A549 (cell line): Measurements from ENCODE around the gene ASPSCR1. TPM values are rescaled to one million over a fixed set of nuclear protein-coding genes. Genes with fewer than 3 reads are reported as not detected.
A peak's percentile ranks its signal among the peaks of the same experiment; 100 is the strongest.

Experiments used
- ATAC-seq, 2 experiments: fragments of 200-7000 bp in 1 of 2; fragments of >200 bp in 1 of 2; cut with Nextera tagmentation in 1 of 2; cut with Tn5 transposase in 1 of 2; 3 replicates each; pipeline versions ENCODE4 v1.8.0 to v1.9.1; 2018 to 2020; ENCODE audit warnings: mild to moderate bottlenecking in 1 of 2, moderate library complexity in 1 of 2
- CTCF ChIA-PET: fragments of 300-600 bp; sonication (Branson Sonifier 250); formaldehyde crosslinking; extraction: SDS; loops from one replicate; lab custom pipeline; 2021; ENCODE audit warnings: antibody characterized with exemption, inconsistent platforms; lab: Yijun Ruan, JAX
- POLR2A ChIA-PET: fragments of 350-600 bp; formaldehyde crosslinking; extraction: SDS; loops from one replicate; lab custom pipeline; 2021; ENCODE audit warnings: antibody characterized with exemption, inconsistent platforms; lab: Yijun Ruan, JAX
- DNase-seq, 2 experiments: peaks; one replicate each; pipeline versions ENCODE4 v3.0.0 to v3.0.0-alpha.2; 2011 to 2016; ENCODE audit warnings: low read depth in 1 of 2, low spot score in 1 of 2
- FAIRE-seq: peaks from 2 replicates; lab custom pipeline; 2011; peaks lifted over from hg19 to GRCh38; lab: Jason Lieb, UNC
- H3K27ac ChIP-seq, 2 experiments: fragments of >200 bp; sonication (Bioruptor Twin); formaldehyde crosslinking; 3 replicates each; pipeline ENCODE4 v1.5.1; 2016 to 2017
- H3K4me1 ChIP-seq: fragments of >200 bp; sonication (Bioruptor Twin); formaldehyde crosslinking; 3 replicates; pipeline ENCODE4 v1.6.1; 2016
- H3K4me2 ChIP-seq: fragments of >200 bp; sonication (Bioruptor Twin); formaldehyde crosslinking; 3 replicates; pipeline ENCODE4 v1.6.1; 2016
- H3K4me3 ChIP-seq: fragments of >200 bp; sonication (Bioruptor Twin); formaldehyde crosslinking; 3 replicates; pipeline ENCODE4 v1.5.1; 2016
- H3K9me3 ChIP-seq: fragments of >200 bp; sonication (Bioruptor Twin); formaldehyde crosslinking; 3 replicates; pipeline ENCODE4 v1.6.1; 2016
- CBX2 ChIP-seq: fragments of 200-600 bp; sonication (generic); IDR thresholded peaks from 2 replicates; pipeline ENCODE4 v1.6.1; 2016; ENCODE audit warnings: low read depth, mild to moderate bottlenecking, borderline replicate concordance
- CEBPB ChIP-seq, 2 experiments: fragments of >200 bp in 1 of 2; sonication (Bioruptor Twin) in 1 of 2; formaldehyde crosslinking in 1 of 2; IDR thresholded peaks; 2 replicates each; pipeline ENCODE4 v1.6.1; 2012 to 2016
- CHD2 ChIP-seq: fragments of 150-350 bp; IDR thresholded peaks from 2 replicates; pipeline ENCODE4 v1.6.1; 2014; ENCODE audit warnings: low read length; ENCODE audit not compliant: partially characterized antibody
- FOSL2 ChIP-seq, 2 experiments: fragments of 450-650 bp in 1 of 2; fragments of >200 bp in 1 of 2; sonication (Bioruptor Twin) in 1 of 2; formaldehyde crosslinking; IDR thresholded peaks; 2 replicates each; pipeline versions ENCODE4 v1.5.0 to v1.6.1; 2016 to 2020; ENCODE audit warnings: mild to moderate bottlenecking in 1 of 2, moderate library complexity in 1 of 2
- FOXS1 ChIP-seq: fragments of 250-450 bp; sonication (Bioruptor Pico); IDR thresholded peaks from 2 replicates; pipeline ENCODE4 v1.5.0; 2020; ENCODE audit warnings: mild to moderate bottlenecking, moderate library complexity
- GATA3 ChIP-seq: IDR thresholded peaks from 2 replicates; pipeline ENCODE4 v1.6.1; 2012; ENCODE audit warnings: borderline replicate concordance
- HOXA7 ChIP-seq: fragments of 250-450 bp; sonication (Bioruptor Pico); IDR thresholded peaks from 2 replicates; pipeline ENCODE4 v1.5.0; 2020; ENCODE audit warnings: mild to moderate bottlenecking, moderate library complexity
- HOXB5 ChIP-seq: fragments of 250-450 bp; sonication (Bioruptor Pico); IDR thresholded peaks from 2 replicates; pipeline ENCODE4 v1.5.0; 2020; ENCODE audit warnings: mild to moderate bottlenecking, moderate library complexity
- JUNB ChIP-seq: fragments of >200 bp; sonication (Bioruptor Twin); formaldehyde crosslinking; IDR thresholded peaks from 2 replicates; pipeline ENCODE4 v1.6.1; 2016
- MAFK ChIP-seq: fragments of 450-650 bp; IDR thresholded peaks from 2 replicates; pipeline ENCODE4 v1.6.1; 2014; ENCODE audit not compliant: partially characterized antibody
- MAZ ChIP-seq: fragments of 150-350 bp; IDR thresholded peaks from 2 replicates; pipeline ENCODE4 v1.6.1; 2014; ENCODE audit warnings: antibody characterized with exemption, low read depth, low read length, borderline replicate concordance
- NPAS2 ChIP-seq: fragments of 250-450 bp; sonication (Bioruptor Pico); IDR thresholded peaks from 2 replicates; pipeline ENCODE4 v1.8.0; 2022; ENCODE audit warnings: mild to moderate bottlenecking, moderate library complexity, borderline replicate concordance
- RAD21 ChIP-seq, 2 experiments: fragments of >200 bp in 1 of 2; sonication (Bioruptor Twin) in 1 of 2; formaldehyde crosslinking in 1 of 2; IDR thresholded peaks in 1 of 2; conservative IDR thresholded peaks in 1 of 2; 2 replicates in 1 of 2; 3 replicates in 1 of 2; pipeline ENCODE4 v1.6.1; 2012 to 2018; ENCODE audit warnings: inconsistent platforms in 1 of 2
- RFX5 ChIP-seq: fragments of 450-650 bp; IDR thresholded peaks from 2 replicates; pipeline ENCODE4 v1.7.1; 2014; ENCODE audit warnings: antibody characterized with exemption, mild to moderate bottlenecking, moderate library complexity
- SMC3 ChIP-seq: fragments of >200 bp; sonication (Bioruptor Twin); formaldehyde crosslinking; IDR thresholded peaks from 3 replicates; pipeline ENCODE4 v1.6.1; 2018; ENCODE audit warnings: inconsistent platforms
- SREBF2 ChIP-seq: fragments of 450-650 bp; IDR thresholded peaks from 2 replicates; pipeline ENCODE4 v1.6.1; 2014; ENCODE audit warnings: mild to moderate bottlenecking, moderate library complexity
- ZFP36 ChIP-seq: fragments of 450-650 bp; IDR thresholded peaks from 2 replicates; pipeline ENCODE4 v1.6.1; 2014; ENCODE audit warnings: borderline replicate concordance; ENCODE audit not compliant: partially characterized antibody
- ZNF302 ChIP-seq: fragments of 250-450 bp; sonication (Bioruptor Pico); IDR thresholded peaks from 2 replicates; pipeline ENCODE4 v1.9.0; 2021; ENCODE audit warnings: inconsistent platforms, mild to moderate bottlenecking, moderate library complexity
- WGBS: methylation state at CpG from one replicate; pipeline ENCODE4 v1.1.6; 2017; ENCODE audit errors: missing lambda C conversion rate; 5-methylcytosine and 5-hydroxymethylcytosine counted together
- polyA plus RNA-seq, 4 experiments: library from polyadenylated mRNA; depleted of rRNA in 3 of 4; stranded (reverse); fragments of >200 nt; fragmentation: RNase III in 1 of 4; extraction: RNeasy Plus Mini Kit Qiagen cat#74134 plus additional on column Dnase treatment in 1 of 4; gene quantifications; 2 replicates in 3 of 4; 3 replicates in 1 of 4; pipeline ENCODE4 v1.2.3, GENCODE V29; 2011 to 2017
- TF ChIP-seq, protein P1 (sequence below): fragments of 250-450 bp; sonication (Bioruptor Pico); IDR thresholded peaks from 2 replicates; pipeline ENCODE4 v1.5.0; 2021; ENCODE audit warnings: mild to moderate bottlenecking, moderate library complexity, borderline replicate concordance
- TF ChIP-seq, protein P2 (sequence below): IDR thresholded peaks from 2 replicates; pipeline ENCODE4 v1.6.1; 2012; ENCODE audit warnings: low read depth, borderline replicate concordance
- TF ChIP-seq, protein P3 (sequence below): IDR thresholded peaks from 2 replicates; pipeline ENCODE4 v1.6.1; 2012
- TF ChIP-seq, protein P4 (sequence below): fragments of >200 bp; sonication (Bioruptor Twin); formaldehyde crosslinking; IDR thresholded peaks from 2 replicates; pipeline ENCODE4 v1.6.1; 2016

The ASPSCR1 gene
- polyA plus RNA-seq, 2 of the 4 experiments (the other 2 are of a cell fraction), result 12.3 to 25.7 TPM

DNA sequence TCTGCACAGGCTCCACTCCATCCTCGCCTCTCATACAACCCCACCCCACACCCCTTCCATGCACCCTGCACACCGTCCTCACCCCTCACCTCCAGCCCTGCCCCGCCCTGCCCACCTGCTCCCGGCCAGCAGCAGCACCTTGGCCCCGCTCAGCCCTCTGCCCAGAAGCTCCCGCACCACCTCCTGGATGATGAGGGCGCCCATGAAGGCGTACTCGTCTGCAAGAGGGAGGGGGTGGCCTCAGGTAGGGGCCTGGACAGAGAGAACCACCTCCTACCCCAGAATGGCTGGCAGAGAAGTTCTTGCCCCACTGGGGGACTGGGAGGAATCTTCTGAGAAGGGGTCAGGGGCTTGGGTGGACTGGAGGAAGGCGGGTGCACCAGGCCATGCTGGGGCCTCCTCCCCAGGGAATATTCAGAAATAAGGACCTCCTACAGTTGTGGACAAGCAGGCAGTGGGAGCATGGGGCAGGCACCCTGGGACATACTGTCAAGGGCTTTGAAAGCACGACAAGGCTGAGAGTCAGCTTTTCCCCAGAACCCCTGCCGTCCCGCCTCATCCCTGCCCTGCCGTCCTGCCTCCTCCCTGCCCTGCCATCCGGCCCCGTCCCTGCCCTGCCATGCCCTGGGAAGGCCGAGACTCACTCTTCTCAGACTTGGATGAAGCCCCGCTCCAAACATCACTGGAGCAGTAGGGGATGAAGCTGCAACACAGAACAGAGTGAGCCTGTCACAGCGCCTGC is 19.6 kb upstream of the ASPSCR1 start:
- H3K4me1 ChIP-seq, result peaks cover 19% of the 10 kb centered on the region; the same call in 1 of the 3 replicates
- H3K4me2 ChIP-seq, result no peak overlapping the region
- no peak overlapping the region for H3K4me3 ChIP-seq
- FAIRE-seq (no peak), DNase-seq (no peak), ATAC-seq (no peak)
- CTCF ChIA-PET, result interaction anchor here (0.9 to 17.3 kb wide), 7 partner anchors 9 to 222 kb away, joined by 3 to 170 read pairs (median 4); partner anchors contain the start of genes CENPX, LRRC45 and RAC3
- TF ChIP-seq GATA3 (no peak), NPAS2 (CRISPR knock-in tag) (no peak)
- TF ChIP-seq, protein P1, sequence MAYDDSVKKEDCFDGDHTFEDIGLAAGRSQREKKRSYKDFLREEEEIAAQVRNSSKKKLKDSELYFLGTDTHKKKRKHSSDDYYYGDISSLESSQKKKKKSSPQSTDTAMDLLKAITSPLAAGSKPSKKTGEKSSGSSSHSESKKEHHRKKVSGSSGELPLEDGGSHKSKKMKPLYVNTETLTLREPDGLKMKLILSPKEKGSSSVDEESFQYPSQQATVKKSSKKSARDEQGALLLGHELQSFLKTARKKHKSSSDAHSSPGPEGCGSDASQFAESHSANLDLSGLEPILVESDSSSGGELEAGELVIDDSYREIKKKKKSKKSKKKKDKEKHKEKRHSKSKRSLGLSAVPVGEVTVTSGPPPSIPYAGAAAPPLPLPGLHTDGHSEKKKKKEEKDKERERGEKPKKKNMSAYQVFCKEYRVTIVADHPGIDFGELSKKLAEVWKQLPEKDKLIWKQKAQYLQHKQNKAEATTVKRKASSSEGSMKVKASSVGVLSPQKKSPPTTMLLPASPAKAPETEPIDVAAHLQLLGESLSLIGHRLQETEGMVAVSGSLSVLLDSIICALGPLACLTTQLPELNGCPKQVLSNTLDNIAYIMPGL (CRISPR knock-in tag), result no peak
- 85% methylated on average over 19 of the region's 19 CpGs for WGBS
- H3K9me3 ChIP-seq, result no peaks in the 10 kb centered on the region; the same call in 2 of the 3 replicates
- H3K27ac ChIP-seq, result no peak overlapping the region
- POLR2A ChIA-PET, result no interaction called here

DNA sequence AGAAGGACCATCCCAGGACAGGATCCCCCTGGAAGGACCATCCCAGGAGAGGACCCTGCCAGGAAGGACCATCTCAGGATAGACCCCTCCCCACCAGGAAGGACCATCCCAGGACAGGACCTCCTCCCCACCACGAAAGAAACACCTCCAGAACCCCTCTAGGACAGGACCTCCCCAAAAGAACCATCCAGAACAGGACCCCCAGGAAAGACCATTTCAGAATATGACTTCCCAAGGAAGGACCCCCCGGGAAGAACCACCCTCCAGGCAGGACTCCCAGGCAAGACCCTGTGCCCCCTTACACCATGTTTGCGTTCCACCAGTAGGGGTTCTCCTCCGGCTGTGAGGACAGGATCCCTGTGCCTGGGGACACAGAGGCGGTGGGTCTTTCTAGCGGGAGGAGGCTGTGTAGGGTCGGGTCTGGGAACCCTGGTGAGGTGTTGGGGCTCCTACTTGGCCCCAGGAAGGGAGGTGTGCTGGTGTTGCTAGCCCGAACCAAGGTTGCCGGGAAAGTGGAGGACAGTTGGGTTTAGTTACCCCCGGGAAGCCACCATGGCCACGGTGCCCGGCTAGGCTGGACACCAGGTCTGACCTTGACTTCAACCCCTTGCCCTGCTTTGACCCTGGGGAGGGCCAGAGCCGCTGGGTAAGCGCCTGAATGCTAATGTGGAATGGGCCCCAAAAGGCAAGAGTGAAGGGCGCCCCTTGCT is 18.6 kb upstream of the ASPSCR1 start:
- Histone ChIP-seq H3K27ac (peak overlapping the region; percentile 60 to 89; a peak in 4 of 6 replicates), H3K9me3 (no peaks in the 10 kb centered on the region; the same call in 2 of the 3 replicates), H3K4me1 (peaks cover 19% of the 10 kb centered on the region; the same call in 1 of the 3 replicates), H3K4me3 (peak overlapping the region; percentile 52; the same call in 1 of the 3 replicates), H3K4me2 (peak overlapping the region; percentile 94)
- ChIA-PET CTCF (interaction anchor here (0.6 to 17.3 kb wide), 57 partner anchors 9 to 601 kb away, joined by 3 to 794 read pairs (median 5); partner anchors contain the start of genes ASPSCR1, CENPX, DCXR and DUS1L), POLR2A (interaction anchor here (0.9 to 2.2 kb wide), 6 partner anchors 18 to 71 kb away, joined by 3 to 8 read pairs (median 4); partner anchors contain the start of genes ASPSCR1, CENPX and LRRC45)
- DNase-seq (no peak), ATAC-seq (no peak), FAIRE-seq (no peak)
- 62% methylated on average over 15 of the region's 15 CpGs for WGBS
- TF ChIP-seq MAFK (no peak), JUNB (no peak), RAD21 (conservative IDR thresholded peaks at IDR 0.05 in 1 of 2, IDR thresholded peaks at IDR 0.05 in 1 of 2) (no peak), FOXS1 (CRISPR knock-in tag) (no peak), SMC3 (no peak), ZFP36 (no peak), CEBPB (IDR thresholded peaks at IDR 0.05) (no peak), HOXB5 (CRISPR knock-in tag) (no peak), FOSL2 (IDR thresholded peaks at IDR 0.05) (no peak), FOSL2 (CRISPR knock-in tag; IDR thresholded peaks at IDR 0.05) (no peak), CHD2 (no peak), SREBF2 (no peak), HOXA7 (CRISPR knock-in tag) (no peak), RFX5 (no peak), ZNF302 (CRISPR knock-in tag) (no peak), CBX2 (no peak), MAZ (no peak)
- TF ChIP-seq, protein P2, sequence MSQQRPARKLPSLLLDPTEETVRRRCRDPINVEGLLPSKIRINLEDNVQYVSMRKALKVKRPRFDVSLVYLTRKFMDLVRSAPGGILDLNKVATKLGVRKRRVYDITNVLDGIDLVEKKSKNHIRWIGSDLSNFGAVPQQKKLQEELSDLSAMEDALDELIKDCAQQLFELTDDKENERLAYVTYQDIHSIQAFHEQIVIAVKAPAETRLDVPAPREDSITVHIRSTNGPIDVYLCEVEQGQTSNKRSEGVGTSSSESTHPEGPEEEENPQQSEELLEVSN, result no peak
- TF ChIP-seq, protein P3, sequence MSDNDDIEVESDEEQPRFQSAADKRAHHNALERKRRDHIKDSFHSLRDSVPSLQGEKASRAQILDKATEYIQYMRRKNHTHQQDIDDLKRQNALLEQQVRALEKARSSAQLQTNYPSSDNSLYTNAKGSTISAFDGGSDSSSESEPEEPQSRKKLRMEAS, result no peak
- TF ChIP-seq, protein P4, sequence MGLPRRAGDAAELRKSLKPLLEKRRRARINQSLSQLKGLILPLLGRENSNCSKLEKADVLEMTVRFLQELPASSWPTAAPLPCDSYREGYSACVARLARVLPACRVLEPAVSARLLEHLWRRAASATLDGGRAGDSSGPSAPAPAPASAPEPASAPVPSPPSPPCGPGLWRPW, result no peak
